ENCODE measurements around the gene SOST.
"Not testable (repeated sequence)": the region's sequence is repeated elsewhere in the genome, so short reads cannot be mapped to it uniquely, and the experiment has no call there.

SOST gene

GRCh38 chr17:43798024-43798423 is 39.4 kb upstream of the SOST start:
- H3K4me3 ChIP-seq (ENCODE audit: control insufficient read depth in 1 of 7, extremely low read depth in 1 of 7, insufficient read depth in 4 of 7, low read depth in 2 of 7, low read length in 6 of 7); H3K27ac ChIP-seq (ENCODE audit: insufficient read depth in 1 of 2, low read depth in 1 of 2, low read length in 2 of 2, poor library complexity in 1 of 2, severe bottlenecking in 2 of 2); DNase-seq; POLR2A ChIA-PET; H3K36me3 ChIP-seq (ENCODE audit: control insufficient read depth in 4 of 4, insufficient read depth in 4 of 4, low read length in 3 of 4); H3K27me3 ChIP-seq (replicated peaks in 2 of 5; ENCODE audit: control insufficient read depth in 4 of 5, insufficient read depth in 5 of 5, low read length in 4 of 5); H3K9me3 ChIP-seq (ENCODE audit: control extremely low read depth in 1 of 5, control insufficient read depth in 4 of 5, insufficient read depth in 2 of 5, low read depth in 1 of 5, low read length in 4 of 5); H3K4me1 ChIP-seq (ENCODE audit: control extremely low read depth in 1 of 4, control insufficient read depth in 4 of 4, insufficient read depth in 4 of 4, low read length in 3 of 4): not testable (repeated sequence)
- CTCF ChIA-PET: interaction anchor here (1.2 kb wide), 1 partner anchor 48 kb away, joined by 3 read pairs; no protein-coding TSS in a partner anchor
- 94% methylated on average over 5 of the region's 9 CpGs for WGBS (ENCODE audit: insufficient coverage)

GRCh38 chr17:43792668-43793067 is 34.1 kb upstream of the SOST start:
- CTCF ChIA-PET; H3K9me3 ChIP-seq (ENCODE audit: control extremely low read depth in 1 of 5, control insufficient read depth in 4 of 5, insufficient read depth in 2 of 5, low read depth in 1 of 5, low read length in 4 of 5); H3K36me3 ChIP-seq (ENCODE audit: control insufficient read depth in 4 of 4, insufficient read depth in 4 of 4, low read length in 3 of 4); H3K4me1 ChIP-seq (ENCODE audit: control extremely low read depth in 1 of 4, control insufficient read depth in 4 of 4, insufficient read depth in 4 of 4, low read length in 3 of 4); H3K4me3 ChIP-seq (ENCODE audit: control insufficient read depth in 1 of 7, extremely low read depth in 1 of 7, insufficient read depth in 4 of 7, low read depth in 2 of 7, low read length in 6 of 7); H3K27me3 ChIP-seq (replicated peaks in 2 of 5; ENCODE audit: control insufficient read depth in 4 of 5, insufficient read depth in 5 of 5, low read length in 4 of 5); POLR2A ChIA-PET; DNase-seq; H3K27ac ChIP-seq (ENCODE audit: insufficient read depth in 1 of 2, low read depth in 1 of 2, low read length in 2 of 2, poor library complexity in 1 of 2, severe bottlenecking in 2 of 2): not testable (repeated sequence)
- WGBS (ENCODE audit: insufficient coverage): no CpG with 5 or more reads among the region's 4 CpGs

- DNase-seq: peak in 1 of 3 donors; percentile 34
- H3K27ac ChIP-seq (ENCODE audit: insufficient read depth in 1 of 2, low read depth in 1 of 2, low read length in 2 of 2, poor library complexity in 1 of 2, severe bottlenecking in 2 of 2): no peak overlapping the region
- WGBS (ENCODE audit: insufficient coverage): no CpG with 5 or more reads among the region's 3 CpGs
- POLR2A ChIA-PET: no interaction called here
- no peaks in the 10 kb centered on the region for H3K36me3 ChIP-seq (ENCODE audit: control insufficient read depth in 4 of 4, insufficient read depth in 4 of 4, low read length in 3 of 4)
- no peaks in the 10 kb centered on the region for H3K9me3 ChIP-seq (ENCODE audit: control extremely low read depth in 1 of 5, control insufficient read depth in 4 of 5, insufficient read depth in 2 of 5, low read depth in 1 of 5, low read length in 4 of 5)
- H3K27me3 ChIP-seq (replicated peaks in 2 of 5; ENCODE audit: control insufficient read depth in 4 of 5, insufficient read depth in 5 of 5, low read length in 4 of 5): no peaks in the 10 kb centered on the region
- no peaks in the 10 kb centered on the region for H3K4me1 ChIP-seq (ENCODE audit: control extremely low read depth in 1 of 4, control insufficient read depth in 4 of 4, insufficient read depth in 4 of 4, low read length in 3 of 4)
- CTCF ChIA-PET: no interaction called here
- H3K4me3 ChIP-seq (ENCODE audit: control insufficient read depth in 1 of 7, extremely low read depth in 1 of 7, insufficient read depth in 4 of 7, low read depth in 2 of 7, low read length in 6 of 7): no peak overlapping the region
Measured at GRCh38 chr17:43791589-43791988, 33.0 kb upstream of the SOST start.

GRCh38 chr17:43790311-43790940 is 31.8 kb upstream of the SOST start:
- Histone ChIP-seq H3K27me3 (replicated peaks in 2 of 5; ENCODE audit: control insufficient read depth in 4 of 5, insufficient read depth in 5 of 5, low read length in 4 of 5) (no peaks in the 10 kb centered on the region), H3K9me3 (ENCODE audit: control extremely low read depth in 1 of 5, control insufficient read depth in 4 of 5, insufficient read depth in 2 of 5, low read depth in 1 of 5, low read length in 4 of 5) (no peaks in the 10 kb centered on the region), H3K27ac (ENCODE audit: insufficient read depth in 1 of 2, low read depth in 1 of 2, low read length in 2 of 2, poor library complexity in 1 of 2, severe bottlenecking in 2 of 2) (no peak overlapping the region), H3K4me1 (ENCODE audit: control extremely low read depth in 1 of 4, control insufficient read depth in 4 of 4, insufficient read depth in 4 of 4, low read length in 3 of 4) (no peaks in the 10 kb centered on the region), H3K36me3 (ENCODE audit: control insufficient read depth in 4 of 4, insufficient read depth in 4 of 4, low read length in 3 of 4) (no peaks in the 10 kb centered on the region), H3K4me3 (ENCODE audit: control insufficient read depth in 1 of 7, extremely low read depth in 1 of 7, insufficient read depth in 4 of 7, low read depth in 2 of 7, low read length in 6 of 7) (no peak overlapping the region)
- ChIA-PET POLR2A (interaction anchor here (0.7 kb wide), 1 partner anchor 131 kb away, joined by 3 read pairs; no protein-coding TSS in a partner anchor), CTCF (interaction anchor here (1.2 kb wide), 1 partner anchor 90 kb away, joined by 4 read pairs; no protein-coding TSS in a partner anchor)
- 86% methylated on average over 13 of the region's 14 CpGs for WGBS (ENCODE audit: insufficient coverage)
- no peak for DNase-seq

GRCh38 chr17:43789482-43789881 is 30.9 kb upstream of the SOST start:
- ChIA-PET CTCF (interaction anchor here (1.2 kb wide), 1 partner anchor 91 kb away, joined by 4 read pairs; no protein-coding TSS in a partner anchor), POLR2A (interaction anchor here (1.0 kb wide), 1 partner anchor 14 kb away, joined by 3 read pairs; no protein-coding TSS in a partner anchor)
- H3K4me3 ChIP-seq (ENCODE audit: control insufficient read depth in 1 of 7, extremely low read depth in 1 of 7, insufficient read depth in 4 of 7, low read depth in 2 of 7, low read length in 6 of 7): no peak overlapping the region
- no CpG with 5 or more reads among the region's 1 CpG for WGBS (ENCODE audit: insufficient coverage)
- H3K36me3 ChIP-seq (ENCODE audit: control insufficient read depth in 4 of 4, insufficient read depth in 4 of 4, low read length in 3 of 4): no peaks in the 10 kb centered on the region
- no peak overlapping the region for H3K27ac ChIP-seq (ENCODE audit: insufficient read depth in 1 of 2, low read depth in 1 of 2, low read length in 2 of 2, poor library complexity in 1 of 2, severe bottlenecking in 2 of 2)
- H3K4me1 ChIP-seq (ENCODE audit: control extremely low read depth in 1 of 4, control insufficient read depth in 4 of 4, insufficient read depth in 4 of 4, low read length in 3 of 4): peaks cover 0 to 5% (median 0%) of the 10 kb centered on the region in 4 experiments
- no peak for DNase-seq
- no peaks in the 10 kb centered on the region for H3K27me3 ChIP-seq (replicated peaks in 2 of 5; ENCODE audit: control insufficient read depth in 4 of 5, insufficient read depth in 5 of 5, low read length in 4 of 5)
- no peaks in the 10 kb centered on the region for H3K9me3 ChIP-seq (ENCODE audit: control extremely low read depth in 1 of 5, control insufficient read depth in 4 of 5, insufficient read depth in 2 of 5, low read depth in 1 of 5, low read length in 4 of 5)

GRCh38 chr17:43788540-43788939 is 29.9 kb upstream of the SOST start:
- H3K4me1 ChIP-seq (ENCODE audit: control extremely low read depth in 1 of 4, control insufficient read depth in 4 of 4, insufficient read depth in 4 of 4, low read length in 3 of 4): peaks cover 0 to 13% (median 4%) of the 10 kb centered on the region in 4 experiments
- H3K27me3 ChIP-seq (replicated peaks in 2 of 5; ENCODE audit: control insufficient read depth in 4 of 5, insufficient read depth in 5 of 5, low read length in 4 of 5): no peaks in the 10 kb centered on the region
- no peaks in the 10 kb centered on the region for H3K9me3 ChIP-seq (ENCODE audit: control extremely low read depth in 1 of 5, control insufficient read depth in 4 of 5, insufficient read depth in 2 of 5, low read depth in 1 of 5, low read length in 4 of 5)
- ChIA-PET POLR2A (interaction anchor here (1.0 kb wide), 1 partner anchor 13 kb away, joined by 3 read pairs; no protein-coding TSS in a partner anchor), CTCF (no interaction called here)
- no peaks in the 10 kb centered on the region for H3K36me3 ChIP-seq (ENCODE audit: control insufficient read depth in 4 of 4, insufficient read depth in 4 of 4, low read length in 3 of 4)
- no peak for DNase-seq
- H3K4me3 ChIP-seq (ENCODE audit: control insufficient read depth in 1 of 7, extremely low read depth in 1 of 7, insufficient read depth in 4 of 7, low read depth in 2 of 7, low read length in 6 of 7): no peak overlapping the region
- WGBS (ENCODE audit: insufficient coverage): no CpG with 5 or more reads among the region's 5 CpGs
- H3K27ac ChIP-seq (ENCODE audit: insufficient read depth in 1 of 2, low read depth in 1 of 2, low read length in 2 of 2, poor library complexity in 1 of 2, severe bottlenecking in 2 of 2): no peak overlapping the region

- H3K36me3 ChIP-seq (ENCODE audit: control insufficient read depth in 4 of 4, insufficient read depth in 4 of 4, low read length in 3 of 4): no peaks in the 10 kb centered on the region
- H3K27ac ChIP-seq (ENCODE audit: insufficient read depth in 1 of 2, low read depth in 1 of 2, low read length in 2 of 2, poor library complexity in 1 of 2, severe bottlenecking in 2 of 2): no peak overlapping the region
- POLR2A ChIA-PET: interaction anchor here (1.0 kb wide), 1 partner anchor 14 kb away, joined by 3 read pairs; no protein-coding TSS in a partner anchor
- H3K4me1 ChIP-seq (ENCODE audit: control extremely low read depth in 1 of 4, control insufficient read depth in 4 of 4, insufficient read depth in 4 of 4, low read length in 3 of 4): peaks cover 0 to 21% (median 7%) of the 10 kb centered on the region in 4 experiments
- no CpG with 5 or more reads among the region's 2 CpGs for WGBS (ENCODE audit: insufficient coverage)
- no peaks in the 10 kb centered on the region for H3K27me3 ChIP-seq (replicated peaks in 2 of 5; ENCODE audit: control insufficient read depth in 4 of 5, insufficient read depth in 5 of 5, low read length in 4 of 5)
- CTCF ChIA-PET: no interaction called here
- no peaks in the 10 kb centered on the region for H3K9me3 ChIP-seq (ENCODE audit: control extremely low read depth in 1 of 5, control insufficient read depth in 4 of 5, insufficient read depth in 2 of 5, low read depth in 1 of 5, low read length in 4 of 5)
- H3K4me3 ChIP-seq (ENCODE audit: control insufficient read depth in 1 of 7, extremely low read depth in 1 of 7, insufficient read depth in 4 of 7, low read depth in 2 of 7, low read length in 6 of 7): no peak overlapping the region
- no peak for DNase-seq
Measured at GRCh38 chr17:43787728-43788127, 29.1 kb upstream of the SOST start.
